GM21423 (cell line): ENCODE measurements around the gene CDHR1.
"Not testable (repeated sequence)": the region's sequence is repeated elsewhere in the genome, so short reads cannot be mapped to it uniquely, and the experiment has no call there.

Experiments
- ATAC-seq: cut with Tn5 transposase; IDR thresholded peaks from one replicate; pipeline ENCODE4 v1.9.1; 2021; ENCODE audit warnings: mild to moderate bottlenecking, moderate library complexity; ENCODE audit not compliant: unreplicated experiment

Gene CDHR1

GRCh38 chr10:84194424-84195043, at the start of gene CDHR1:
Gene CDHR1 (plus strand): TSS chr10:84194537. CDS start chr10:84194761, 224 bp downstream.
- ATAC-seq: peak; percentile 69

GRCh38 chr10:84147347-84147746, 47.0 kb upstream of the CDHR1 start:
- no peak for ATAC-seq

GRCh38 chr10:84148006-84148597, 46.2 kb upstream of the CDHR1 start:
- ATAC-seq: peak; percentile 63

GRCh38 chr10:84149854-84150253, 44.5 kb upstream of the CDHR1 start:
- ATAC-seq: no peak

- no peak for ATAC-seq
These were observed 41.6 kb upstream of the CDHR1 start for GRCh38 chr10:84152769-84153168.

- ATAC-seq: no peak
These were observed 38.8 kb upstream of the CDHR1 start for GRCh38 chr10:84155521-84155920.

- no peak for ATAC-seq
These were observed 38.3 kb upstream of the CDHR1 start for GRCh38 chr10:84156009-84156408.

GRCh38 chr10:84156768-84157167, 37.6 kb upstream of the CDHR1 start:
- no peak for ATAC-seq

- ATAC-seq: no peak
These were observed 36.3 kb upstream of the CDHR1 start for GRCh38 chr10:84158061-84158460.

- ATAC-seq: no peak
These were observed 35.8 kb upstream of the CDHR1 start for GRCh38 chr10:84158550-84158949.

GRCh38 chr10:84159076-84159685, 35.2 kb upstream of the CDHR1 start:
- no peak for ATAC-seq

- ATAC-seq: no peak
These were observed 33.5 kb upstream of the CDHR1 start for GRCh38 chr10:84160663-84161362.

- ATAC-seq: no peak
These were observed 30.3 kb upstream of the CDHR1 start for GRCh38 chr10:84163996-84164395.

- no peak for ATAC-seq
These were observed 29.9 kb upstream of the CDHR1 start for GRCh38 chr10:84164442-84164841.

GRCh38 chr10:84166620-84167288, 27.6 kb upstream of the CDHR1 start:
- ATAC-seq: peak; percentile 46

GRCh38 chr10:84167289-84167653, 27.1 kb upstream of the CDHR1 start:
- ATAC-seq: peak; percentile 10

- not testable (repeated sequence) for ATAC-seq
These were observed 26.0 kb upstream of the CDHR1 start for GRCh38 chr10:84168382-84168781.

GRCh38 chr10:84171237-84171636, 23.1 kb upstream of the CDHR1 start:
- not testable (repeated sequence) for ATAC-seq

GRCh38 chr10:84171700-84172466, 22.5 kb upstream of the CDHR1 start:
- ATAC-seq: peak; percentile 19
